ENCODE results near the gene RAB40B.
"Not testable (repeated sequence)": the region's sequence is repeated elsewhere in the genome, so short reads cannot be mapped to it uniquely, and the experiment has no call there.

RAB40B gene

DNA sequence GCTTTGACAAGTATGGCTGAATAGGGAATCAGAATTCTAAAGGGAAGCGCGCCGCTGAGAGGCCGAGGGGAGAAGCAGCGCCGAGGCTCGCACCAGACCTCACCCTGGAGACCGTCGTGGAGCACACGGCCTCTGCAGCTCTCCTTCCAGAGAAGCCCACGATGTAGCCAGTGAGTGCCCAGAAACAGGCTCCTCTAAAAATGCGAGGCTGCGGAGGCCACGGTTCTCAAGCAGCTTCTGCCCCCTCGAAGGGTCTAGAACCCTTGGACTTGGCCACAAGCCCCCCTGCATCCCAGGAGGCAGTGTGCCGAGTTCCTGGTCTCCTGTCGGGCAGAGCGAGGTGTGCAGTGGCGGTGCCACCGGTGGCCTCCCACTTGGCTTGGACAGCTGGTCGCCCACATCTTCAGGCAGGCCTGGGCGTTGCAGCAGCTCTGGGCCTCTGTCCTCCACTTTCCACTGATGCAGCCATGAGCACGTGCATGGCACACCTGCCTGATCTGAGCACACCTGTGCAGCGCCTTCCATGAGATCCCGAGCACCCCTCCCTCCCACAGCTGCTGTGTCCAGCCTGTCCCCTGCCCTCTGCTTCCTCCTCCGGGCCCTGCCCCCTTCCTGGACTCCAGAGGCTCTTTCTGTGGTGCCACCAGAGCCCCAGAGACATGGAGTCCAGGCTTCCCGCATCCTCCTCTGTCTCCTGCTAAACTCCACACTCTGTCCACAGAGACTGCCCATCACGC, 31.4 kb downstream of the RAB40B start:
- DNase-seq, result no peak

DNA sequence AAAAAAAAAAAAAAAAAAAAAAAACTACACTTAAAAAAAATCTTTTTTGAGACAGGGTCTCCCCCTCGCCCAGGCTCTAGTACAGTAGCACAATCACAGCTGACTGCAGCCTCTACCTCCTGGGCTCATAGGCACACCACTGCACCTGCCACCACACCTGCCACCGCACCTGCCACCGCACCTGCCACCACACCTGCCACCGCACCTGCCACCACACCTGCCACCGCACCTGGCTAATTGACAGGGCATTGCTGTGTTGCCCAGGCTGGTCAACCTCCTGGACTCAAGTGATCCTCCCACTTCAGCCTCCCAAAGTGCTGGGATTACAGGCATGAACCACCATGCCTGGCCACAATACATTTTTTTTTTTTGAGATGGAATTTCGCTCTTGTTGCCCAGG, 32.6 kb downstream of the RAB40B start:
- DNase-seq, result no peak

DNA sequence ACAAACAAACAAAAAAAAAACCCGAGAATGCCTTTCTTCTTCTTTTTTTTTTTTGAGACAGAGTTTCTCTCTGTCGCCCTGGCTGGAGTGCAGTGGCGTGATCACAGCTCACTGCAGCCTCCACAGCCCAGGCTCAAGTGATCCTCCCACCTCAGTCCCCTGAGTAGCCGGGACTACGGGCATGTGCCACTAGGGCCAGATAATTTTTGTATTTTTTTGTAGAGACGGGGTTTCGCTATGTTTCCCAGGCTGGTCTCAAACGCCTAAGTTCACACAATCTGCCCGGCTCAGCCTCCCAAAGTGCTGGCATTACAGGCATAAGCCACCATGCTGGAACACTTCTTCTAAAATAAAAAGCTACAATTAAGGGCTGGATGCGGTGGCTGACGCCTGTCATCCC, 33.3 kb downstream of the RAB40B start:
- no peak for DNase-seq

DNA sequence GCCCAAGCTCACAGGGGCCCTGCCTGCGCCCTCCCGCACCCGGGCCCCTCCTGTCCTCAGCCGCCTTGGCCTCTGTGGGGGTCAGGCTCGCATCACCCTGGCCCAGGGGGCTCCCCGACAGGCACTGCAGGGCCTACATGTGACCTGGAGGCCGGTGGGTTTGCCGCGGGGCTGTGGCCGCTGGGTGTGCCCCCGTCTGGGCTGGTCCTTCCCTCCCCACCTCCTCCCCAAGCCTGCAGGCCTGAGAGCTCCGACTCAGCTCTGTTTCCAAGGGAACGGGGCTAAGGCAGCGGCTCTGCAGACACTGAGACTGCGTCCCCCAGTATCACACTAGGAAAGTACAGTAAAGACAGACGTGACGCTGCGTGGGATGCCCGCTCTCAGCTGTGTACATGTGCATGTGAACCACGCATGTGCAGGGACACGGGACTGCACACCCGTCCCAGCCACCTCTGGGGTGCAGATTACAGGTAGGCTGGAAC, 33.8 kb downstream of the RAB40B start:
- no peak for DNase-seq

DNA sequence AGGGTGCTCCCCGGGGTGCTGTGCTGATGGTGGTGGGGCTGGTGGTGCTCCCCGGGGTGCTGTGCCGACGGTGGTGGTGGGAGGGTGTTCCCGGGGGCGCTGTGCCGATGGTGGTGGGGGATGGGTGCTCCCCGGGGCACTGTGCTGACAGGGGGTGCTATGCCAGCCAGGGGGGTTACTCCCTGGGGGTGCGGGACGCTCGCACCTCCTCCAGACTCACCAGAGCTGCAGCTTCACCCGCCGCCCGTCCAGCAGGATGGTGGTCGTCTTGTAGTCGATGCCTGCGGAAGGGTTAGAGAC, 34.3 kb downstream of the RAB40B start:
- DNase-seq, result no peak

DNA sequence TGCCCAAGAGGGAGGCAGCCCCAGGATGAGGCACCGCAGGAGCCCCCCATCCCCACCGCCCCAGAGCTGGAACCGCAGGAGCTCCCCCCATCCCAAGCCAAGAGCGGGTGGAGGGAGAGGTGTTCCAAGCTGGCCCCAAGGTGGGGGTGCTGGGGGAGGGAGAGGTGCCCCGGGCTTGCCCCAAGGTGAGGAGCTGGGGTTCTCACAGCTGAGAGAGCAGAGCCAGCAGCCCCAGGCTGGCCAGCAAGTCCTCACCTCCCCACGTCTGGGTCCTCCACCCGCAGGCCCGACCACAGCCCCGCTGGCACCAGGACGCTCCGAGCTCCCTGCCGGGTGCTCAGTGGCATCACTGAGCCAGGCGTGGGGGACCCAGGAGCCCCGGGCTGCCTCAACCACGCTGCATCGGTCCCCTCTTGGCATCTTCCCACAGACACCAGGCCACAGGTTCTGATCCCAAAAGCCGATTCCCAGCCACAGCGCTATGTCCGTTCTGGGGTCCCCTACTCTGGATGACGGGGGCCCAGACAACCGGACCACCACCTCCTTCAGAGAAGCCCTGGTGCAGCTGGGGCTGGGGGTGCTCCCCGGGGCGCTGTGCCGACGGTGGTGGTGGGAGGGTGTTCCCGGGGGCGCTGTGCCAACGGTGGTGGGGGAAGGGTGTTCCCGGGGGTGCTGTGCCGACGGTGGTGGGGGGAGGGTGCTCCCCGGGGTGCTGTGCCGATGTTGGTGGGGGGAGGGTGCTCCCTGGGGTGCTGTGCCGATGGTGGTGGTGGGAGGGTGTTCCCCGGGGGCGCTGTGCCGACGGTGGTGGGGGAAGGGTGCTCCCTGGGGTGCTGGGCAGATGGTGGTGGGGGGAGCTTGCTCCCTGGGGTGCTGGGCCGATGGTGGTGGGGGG, 34.9 kb downstream of the RAB40B start:
- no peak for DNase-seq

DNA sequence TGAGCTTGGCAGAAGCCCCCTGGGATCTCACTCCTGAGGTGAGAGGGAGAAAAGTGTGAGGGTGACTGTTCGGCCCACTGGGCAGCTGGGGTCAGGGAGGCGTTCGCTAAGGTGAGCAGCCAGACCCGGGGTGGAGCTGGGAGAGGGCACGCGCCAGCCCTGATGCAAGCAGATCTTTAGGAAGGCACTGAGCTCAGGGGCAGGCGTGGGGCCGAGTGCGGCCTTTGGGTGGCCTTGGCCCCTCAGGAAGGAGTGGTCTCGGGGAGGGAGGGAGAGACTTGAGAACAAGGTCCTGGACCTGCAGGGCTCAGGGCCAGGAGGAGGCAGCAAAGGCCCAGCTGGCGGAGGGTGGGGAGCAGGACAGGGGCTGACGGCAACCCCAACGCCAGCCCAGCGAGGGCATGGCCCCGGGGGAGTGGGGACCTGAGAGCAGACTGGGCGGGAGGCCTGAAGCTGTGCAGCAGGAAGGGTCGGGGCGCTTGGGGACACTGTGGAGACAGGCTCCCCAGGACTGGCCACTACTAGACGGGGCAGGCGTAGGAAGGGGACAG, 35.7 kb downstream of the RAB40B start:
- DNase-seq, result no peak

DNA sequence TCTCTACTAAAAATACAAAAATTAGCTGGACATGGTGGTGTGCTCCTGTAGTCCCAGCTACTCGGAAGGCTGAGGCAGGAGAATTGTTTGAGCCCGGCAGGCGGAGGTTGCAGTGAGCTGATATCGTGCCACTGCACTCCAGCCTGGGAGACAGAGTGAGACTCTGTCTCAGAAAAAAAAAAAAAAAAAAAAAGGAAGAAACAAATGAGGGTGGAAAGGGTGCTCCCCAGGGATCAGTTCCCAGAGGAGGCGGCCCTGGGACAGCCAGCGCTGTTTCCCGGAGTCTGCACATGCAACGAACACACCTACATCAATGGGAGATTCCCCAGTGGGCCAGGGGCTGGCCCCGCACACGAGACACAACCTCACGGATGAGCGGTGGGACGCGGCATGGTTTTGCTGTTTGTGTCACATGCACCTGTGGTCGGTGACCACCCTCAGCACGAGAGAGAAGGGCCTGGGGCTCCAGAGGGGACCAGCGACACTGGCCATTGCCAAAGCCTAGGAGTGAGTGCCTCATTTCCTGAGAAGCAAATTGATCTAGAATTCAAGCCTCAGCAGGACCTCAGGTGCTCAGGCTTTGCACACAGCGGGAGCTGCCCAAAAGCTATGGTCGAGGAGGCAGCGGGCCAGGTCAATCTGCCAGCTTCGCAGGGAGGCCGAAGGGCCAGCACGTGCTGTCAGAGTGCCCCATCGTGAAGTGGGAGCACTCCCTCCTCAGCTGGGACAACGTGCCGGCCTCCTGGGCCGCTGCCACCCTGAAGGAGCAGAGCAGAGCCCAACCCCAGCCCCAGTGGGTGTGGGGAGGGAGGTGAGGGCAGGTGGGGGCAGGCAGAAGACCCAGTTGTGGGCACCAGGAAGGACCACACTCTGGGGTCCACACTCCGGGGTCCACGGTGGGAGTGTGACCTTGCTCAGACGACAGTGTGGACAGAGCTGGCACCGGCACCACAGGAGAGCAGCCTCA, 36.5 kb downstream of the RAB40B start:
- DNase-seq, result no peak

DNA sequence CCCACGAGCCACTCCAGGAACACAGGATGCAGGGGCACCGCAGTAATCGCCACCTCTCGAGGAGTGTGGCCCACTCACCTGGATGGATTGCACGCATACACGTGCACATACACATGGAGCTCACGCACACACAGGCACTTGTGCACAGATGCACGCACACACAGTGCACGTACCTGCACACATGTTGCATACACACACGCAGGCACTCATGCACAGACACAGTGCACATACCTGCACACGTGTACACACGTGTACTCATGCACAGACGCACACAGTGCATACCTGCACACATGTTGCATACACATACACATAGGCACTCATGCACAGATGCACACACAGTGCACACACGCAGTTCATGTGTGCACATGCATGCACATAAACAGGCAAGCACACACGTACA, 38.6 kb downstream of the RAB40B start:
- no peak for DNase-seq

DNA sequence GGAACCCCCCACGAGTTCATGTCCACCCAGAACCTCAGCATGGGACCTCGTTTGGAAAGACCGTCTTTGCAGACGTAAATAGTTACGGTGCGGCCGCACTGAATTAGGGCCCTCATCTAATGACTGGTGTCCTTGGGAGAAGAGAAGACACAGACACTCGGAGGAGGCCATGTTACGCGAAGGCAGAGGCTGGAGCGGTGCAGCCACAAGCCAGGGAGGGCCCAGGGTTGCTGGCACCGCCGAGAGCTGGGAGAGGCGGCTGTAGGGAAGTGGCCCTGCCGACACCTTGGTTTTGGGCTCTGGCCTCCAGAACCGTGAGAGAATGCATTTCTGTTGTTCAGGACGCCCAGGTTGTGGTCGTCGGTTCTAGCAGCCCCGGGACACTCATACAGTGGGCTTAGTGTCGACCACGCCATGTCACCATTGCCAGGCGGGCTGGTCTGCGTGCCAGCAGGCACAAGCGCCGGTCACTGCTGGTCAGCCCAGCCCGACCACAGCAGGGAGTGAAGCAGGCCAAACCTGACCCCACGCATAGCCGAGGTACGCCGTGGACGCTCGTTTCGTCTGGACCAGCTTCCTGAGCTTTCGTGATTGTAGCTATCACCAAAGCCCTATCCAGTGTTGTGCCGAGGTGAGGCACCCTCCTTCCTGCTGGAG, 39.6 kb downstream of the RAB40B start:
- DNase-seq, result no peak

DNA sequence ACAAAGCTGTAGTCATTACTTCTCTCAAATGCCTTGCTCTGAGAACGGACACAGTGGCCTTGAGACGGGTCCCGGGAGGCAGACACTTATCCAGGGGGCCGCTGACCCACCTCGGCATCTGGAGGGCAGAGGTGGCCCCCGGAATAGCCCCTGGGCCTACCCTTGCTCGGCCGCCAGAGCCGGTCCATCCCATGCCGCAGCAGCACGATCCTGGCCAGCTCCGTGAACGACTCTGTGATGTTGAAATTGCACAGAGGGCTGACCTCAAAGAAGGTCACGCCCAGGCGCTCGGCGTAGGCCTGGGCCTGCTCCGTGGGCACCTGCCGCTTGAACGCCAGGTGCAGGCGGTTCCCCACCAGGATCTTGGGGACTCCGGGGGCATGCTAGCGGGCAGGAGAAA, 40.2 kb downstream of the RAB40B start:
- no peak for DNase-seq

DNA sequence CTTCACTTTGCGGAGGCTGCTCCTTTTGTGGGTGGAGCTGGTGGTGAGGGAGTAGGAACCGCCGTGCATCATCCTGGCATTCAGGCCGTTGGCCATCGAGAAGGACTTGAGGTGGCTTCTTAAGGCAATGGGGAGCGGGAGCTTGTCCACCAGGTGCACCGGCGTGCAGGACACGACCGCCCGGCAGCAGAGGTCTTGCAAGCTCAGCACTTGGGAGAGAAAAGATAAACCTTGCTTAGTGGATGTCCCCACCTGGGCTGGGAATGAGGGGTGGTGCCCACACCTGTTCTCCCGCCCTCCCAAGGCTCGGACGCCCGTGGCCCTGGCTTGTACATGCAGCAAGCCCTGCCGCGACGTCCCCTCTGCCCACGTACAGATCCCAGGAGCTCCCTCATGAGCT, 40.6 kb downstream of the RAB40B start:
- no peak for DNase-seq

DNA sequence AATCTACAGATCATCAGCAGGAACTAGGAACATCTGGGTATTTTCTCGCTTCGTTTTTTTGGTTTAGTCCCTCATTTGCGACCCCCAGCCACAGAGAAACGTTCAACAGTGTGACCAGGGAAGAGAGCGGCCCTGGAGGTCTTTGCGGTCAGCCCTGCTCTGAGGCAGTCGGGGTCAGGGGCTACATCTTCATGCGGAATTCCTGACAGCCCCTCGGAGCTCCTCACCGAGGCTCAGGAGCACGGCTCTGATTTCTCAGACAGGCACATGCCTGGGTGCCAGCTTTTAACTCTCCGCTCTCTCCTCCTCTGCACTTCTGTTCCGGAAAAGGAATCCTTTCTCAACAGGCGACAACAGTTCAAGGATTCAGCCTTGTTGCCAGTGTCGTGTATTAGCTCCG, 42.2 kb downstream of the RAB40B start:
- no peak for DNase-seq

DNA sequence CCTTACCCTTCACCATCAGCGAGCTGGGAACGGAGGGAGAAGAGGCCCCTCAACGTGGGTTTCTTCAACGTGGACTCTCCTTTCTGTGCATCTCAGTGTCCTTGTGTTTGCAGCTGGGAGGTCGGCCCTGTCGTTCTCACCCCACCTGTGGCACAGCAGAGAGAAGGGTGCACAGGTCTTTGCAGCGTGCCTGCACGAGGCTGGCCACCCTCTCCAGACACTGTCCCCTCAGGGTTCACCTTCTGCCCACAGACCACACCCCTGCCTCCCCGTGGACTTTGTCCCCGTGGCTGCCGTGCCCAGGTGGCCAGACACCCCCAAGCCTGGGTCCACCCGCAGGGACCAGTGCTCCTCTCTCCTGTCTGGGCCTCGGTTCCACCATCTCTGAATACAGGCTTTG, 43.0 kb downstream of the RAB40B start:
- no peak for DNase-seq

DNA sequence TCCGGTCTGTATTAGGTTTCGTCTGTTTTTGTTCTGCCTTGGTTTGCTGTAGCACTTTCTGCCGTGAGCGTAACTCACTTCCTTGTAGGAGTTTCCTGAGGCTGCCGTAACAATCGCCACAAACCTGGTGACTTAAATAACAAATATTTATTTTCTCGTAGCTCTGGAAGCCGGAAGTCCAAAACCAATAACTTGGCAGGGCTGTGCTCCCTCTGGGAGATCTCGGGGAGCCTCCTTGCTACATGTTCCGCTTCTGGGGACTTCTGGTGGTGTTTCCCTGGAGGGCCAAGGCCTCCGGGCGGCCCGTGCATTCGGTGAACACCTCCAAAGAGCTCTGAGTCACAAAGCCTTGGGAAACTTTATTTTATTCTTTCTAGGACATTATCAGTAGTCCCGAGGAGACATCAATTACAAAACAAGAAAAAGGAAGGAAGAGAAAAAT, 43.4 kb downstream of the RAB40B start:
- DNase-seq, result no peak

DNA sequence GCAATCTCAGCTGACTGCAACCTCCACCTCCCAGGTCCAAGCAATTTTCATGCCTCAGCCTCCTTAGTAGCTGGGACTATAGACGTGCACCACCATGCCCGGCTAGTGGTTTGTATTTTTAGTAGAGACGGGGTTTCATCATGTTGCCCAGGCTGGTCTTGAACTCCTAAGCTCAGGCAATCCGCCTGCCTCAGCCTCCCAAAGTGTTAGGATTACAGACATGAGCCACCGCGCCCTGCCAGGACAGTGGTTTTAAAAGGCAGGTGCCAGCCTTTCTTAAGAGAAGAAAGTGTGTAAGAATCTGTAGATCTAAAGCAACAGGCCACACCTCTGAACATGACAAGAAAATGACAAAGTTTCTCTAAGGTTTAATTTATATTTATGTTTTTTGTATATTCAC, 43.9 kb downstream of the RAB40B start:
- DNase-seq, result not testable (repeated sequence)

DNA sequence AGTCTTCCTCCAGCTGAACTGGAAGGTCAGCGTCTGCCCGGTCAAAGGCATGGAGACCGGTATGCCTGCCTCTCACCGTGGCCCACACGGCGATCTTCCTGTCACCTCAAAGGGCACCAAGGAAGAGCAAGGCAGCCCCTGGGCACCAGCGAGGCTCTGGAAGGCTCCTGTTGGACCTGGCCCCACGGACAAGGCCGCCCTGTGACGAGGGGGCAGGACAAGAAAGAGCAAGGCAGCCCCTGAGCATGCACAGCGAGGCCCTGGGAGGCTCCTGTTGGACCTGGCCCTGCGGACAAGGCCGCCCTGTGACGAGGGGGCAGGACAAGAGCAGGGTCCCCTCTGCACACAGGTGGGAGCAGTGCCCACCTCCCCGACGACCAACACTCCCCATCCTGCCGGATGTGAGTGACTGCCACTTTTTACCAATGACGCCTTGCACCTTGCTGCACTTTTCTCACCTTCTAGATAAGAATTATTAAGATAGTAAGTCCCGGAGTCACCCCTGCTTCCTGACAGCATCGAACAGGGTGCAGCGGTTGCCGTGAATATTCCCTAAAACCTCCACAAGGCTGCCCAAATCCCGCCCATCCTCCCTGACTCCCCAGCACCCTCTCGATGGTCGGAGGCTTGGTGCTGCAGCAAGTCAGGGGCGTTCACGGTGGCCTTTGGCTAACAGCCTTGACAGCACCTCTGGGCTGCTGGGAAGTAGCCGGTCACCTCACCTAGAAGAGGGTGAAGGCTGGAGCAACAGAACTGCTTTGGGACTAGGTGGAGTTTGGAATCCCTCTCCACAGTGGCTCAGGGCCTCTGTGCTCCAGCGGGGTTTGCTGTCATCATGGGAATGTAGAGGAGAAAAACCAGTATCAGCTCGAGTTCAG, 44.6 kb downstream of the RAB40B start:
- no peak for DNase-seq

DNA sequence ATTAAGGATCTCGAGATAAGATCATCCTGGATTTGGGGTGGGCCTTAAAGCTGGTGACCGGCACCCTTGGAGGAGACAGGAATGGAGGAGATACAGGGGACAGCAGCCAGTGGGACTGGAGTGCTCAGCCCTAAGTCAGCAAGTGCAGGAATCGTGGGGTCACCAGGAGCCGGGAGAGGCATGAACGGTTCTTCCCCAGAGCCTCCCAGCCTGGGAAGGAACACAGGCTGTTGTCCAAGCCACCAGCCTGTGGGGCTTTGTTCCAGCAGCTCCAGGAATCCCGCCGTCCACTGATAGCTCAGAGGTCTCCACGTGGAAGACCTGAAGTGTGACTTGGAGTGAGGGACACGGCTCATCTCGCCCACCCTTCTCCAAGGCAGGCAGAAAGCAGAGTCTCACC, 47.8 kb downstream of the RAB40B start:
- no peak for DNase-seq

DNA sequence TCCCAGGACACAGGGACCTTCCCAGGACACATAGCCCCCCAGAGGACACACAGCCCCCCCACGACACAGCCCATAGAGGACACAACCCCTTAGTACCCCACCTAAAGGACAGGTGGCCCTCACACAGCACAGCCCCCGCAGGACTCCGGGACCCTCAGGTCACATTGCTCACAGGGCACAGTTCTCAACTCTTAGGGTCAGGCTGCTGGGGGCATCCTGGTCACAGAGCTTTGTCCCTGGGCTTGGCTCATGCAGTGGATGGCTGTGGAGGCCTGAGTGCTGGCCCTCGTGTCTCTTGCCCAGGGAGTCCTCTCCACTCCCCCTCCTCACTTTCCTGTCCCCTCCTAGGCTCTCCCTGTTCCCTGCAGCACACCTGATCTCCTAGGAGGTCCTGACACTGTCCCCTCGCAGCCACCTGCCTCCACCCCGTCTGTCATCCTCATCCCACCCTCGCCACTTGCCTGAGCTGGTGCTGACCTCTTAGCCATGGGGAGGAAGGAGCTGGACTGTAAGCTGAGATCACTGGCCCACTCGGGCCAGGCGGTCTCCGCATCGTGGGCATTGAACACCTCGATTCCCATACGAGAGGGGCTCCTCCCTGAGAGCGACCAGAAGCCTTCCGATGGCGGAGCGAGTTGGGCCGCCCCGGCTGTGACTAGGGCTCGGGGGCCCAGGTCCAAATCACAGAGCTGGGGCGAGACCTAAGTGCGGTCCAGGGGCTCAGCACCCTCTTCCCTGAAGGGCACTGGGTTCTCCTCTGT, 48.8 kb downstream of the RAB40B start:
- DNase-seq, result no peak

DNA sequence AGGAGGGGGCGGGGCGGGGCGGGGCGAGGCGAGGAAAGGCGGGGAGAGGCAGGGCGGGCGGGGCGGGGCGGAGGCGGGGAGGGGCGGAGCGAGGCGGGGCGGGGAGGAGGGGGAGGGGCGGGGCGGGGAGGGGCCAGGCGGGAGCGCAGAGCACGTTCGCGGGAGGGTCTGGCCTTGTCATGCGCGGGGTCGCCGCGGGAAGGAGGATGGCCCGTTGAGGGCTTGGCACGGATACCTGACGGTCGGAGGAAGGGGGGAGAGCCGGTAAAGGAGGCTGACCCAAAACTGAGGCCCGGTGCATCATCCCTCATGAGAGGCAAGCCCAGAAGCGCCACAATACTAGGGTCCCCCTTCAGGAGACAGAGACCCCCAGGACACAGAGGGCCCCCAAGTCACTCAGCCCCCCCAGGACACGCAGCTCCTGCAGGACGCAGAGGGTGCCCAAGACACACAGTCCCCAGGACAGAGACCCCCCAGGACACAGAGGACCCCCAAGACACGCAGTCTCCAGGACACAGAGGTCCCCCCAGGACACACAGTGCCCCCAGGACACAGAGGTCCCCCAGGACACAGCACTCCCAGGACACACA, 49.7 kb downstream of the RAB40B start:
- DNase-seq, result no peak

Measured in activated CD4-positive, alpha-beta T cell treated with anti-CD3 and anti-CD28 coated beads, Interleukin-2, amount 50 U/mL, for 1 hour (primary cell).